GM19351 (cell line): Measurements from ENCODE around the gene SLC15A1.
A peak's percentile ranks its signal among the peaks of the same experiment; 100 is the strongest.

Experiments
- ATAC-seq: cut with Tn5 transposase; IDR thresholded peaks from one replicate; pipeline ENCODE4 v1.9.1; 2021; ENCODE audit warnings: mild to moderate bottlenecking, moderate library complexity; ENCODE audit not compliant: unreplicated experiment

The SLC15A1 gene

GRCh38 chr13:98781470-98781869 is 29.0 kb upstream of the SLC15A1 start:
- ATAC-seq, result no peak

- no peak for ATAC-seq
Observed at GRCh38 chr13:98781045-98781444, 28.6 kb upstream of the SLC15A1 start.

- ATAC-seq, result no peak
Observed at GRCh38 chr13:98780451-98780850, 28.0 kb upstream of the SLC15A1 start.

GRCh38 chr13:98779695-98780094 is 27.2 kb upstream of the SLC15A1 start:
- ATAC-seq, result no peak

GRCh38 chr13:98778749-98779148 is 26.3 kb upstream of the SLC15A1 start:
- ATAC-seq, result no peak

GRCh38 chr13:98776644-98777043 is 24.2 kb upstream of the SLC15A1 start:
- ATAC-seq, result no peak

GRCh38 chr13:98775844-98776598 is 23.5 kb upstream of the SLC15A1 start:
- no peak for ATAC-seq

GRCh38 chr13:98775386-98775785 is 22.9 kb upstream of the SLC15A1 start:
- no peak for ATAC-seq

- ATAC-seq, result no peak
Observed at GRCh38 chr13:98774776-98775175, 22.3 kb upstream of the SLC15A1 start.

- no peak for ATAC-seq
Observed at GRCh38 chr13:98773921-98774320, 21.4 kb upstream of the SLC15A1 start.

GRCh38 chr13:98772794-98773452 is 20.5 kb upstream of the SLC15A1 start:
- ATAC-seq, result no peak

GRCh38 chr13:98771838-98772611 is 19.6 kb upstream of the SLC15A1 start:
- ATAC-seq, result no peak

GRCh38 chr13:98769736-98770135 is 17.3 kb upstream of the SLC15A1 start:
- no peak for ATAC-seq

- no peak for ATAC-seq
Observed at GRCh38 chr13:98768522-98768921, 16.1 kb upstream of the SLC15A1 start.

GRCh38 chr13:98766697-98767096 is 14.2 kb upstream of the SLC15A1 start:
- no peak for ATAC-seq

- no peak for ATAC-seq
Observed at GRCh38 chr13:98765996-98766519, 13.6 kb upstream of the SLC15A1 start.

GRCh38 chr13:98761986-98762616 is 9.6 kb upstream of the SLC15A1 start:
- peak; percentile 67 for ATAC-seq

GRCh38 chr13:98761126-98761985 is 8.9 kb upstream of the SLC15A1 start:
- ATAC-seq, result peak; percentile 98

- no peak for ATAC-seq
Observed at GRCh38 chr13:98755729-98756128, 3.3 kb upstream of the SLC15A1 start.

- ATAC-seq, result no peak
Observed at GRCh38 chr13:98755116-98755515, 2.6 kb upstream of the SLC15A1 start.
